BE2C (cell line): ENCODE data around the gene GTF2A1.
"Not testable (repeated sequence)": the region's sequence is repeated elsewhere in the genome, so short reads cannot be mapped to it uniquely, and the experiment has no call there.

Experiments used
- DNase-seq: peaks from one replicate; pipeline ENCODE4 v3.0.0-alpha.2; 2020
- H3K27me3 ChIP-seq: fragments of 250-450 bp; sonication (Bioruptor Pico); 2 replicates; pipeline ENCODE4 v1.5.1; 2020; ENCODE audit warnings: mild to moderate bottlenecking
- H3K36me3 ChIP-seq: fragments of 250-450 bp; sonication (Bioruptor Pico); 2 replicates; pipeline ENCODE4 v1.5.1; 2020; ENCODE audit warnings: mild to moderate bottlenecking
- H3K4me1 ChIP-seq: fragments of 250-450 bp; sonication (Bioruptor Pico); 2 replicates; pipeline ENCODE4 v1.5.1; 2020
- H3K4me3 ChIP-seq: 2 replicates; pipeline ENCODE4 v1.5.1; 2011; ENCODE audit warnings: low read depth, low read length
- H3K9me3 ChIP-seq: fragments of 250-450 bp; sonication (Bioruptor Pico); 2 replicates; pipeline ENCODE4 v1.5.1; 2020
- TF ChIP-seq, protein P1 (sequence below): IDR thresholded peaks from 2 replicates; pipeline ENCODE4 v1.5.1; 2012; ENCODE audit warnings: mild to moderate bottlenecking, low read depth, low read length

The GTF2A1 gene

GRCh38 chr14:81235096-81235495, 14.3 kb upstream of the GTF2A1 start:
- DNase-seq: no peak
- Histone ChIP-seq H3K9me3 (no peaks in the 10 kb centered on the region), H3K36me3 (no peaks in the 10 kb centered on the region), H3K4me1 (peaks cover 8% of the 10 kb centered on the region), H3K27me3 (0 out of 2 replicates have a peak, but pooled peaks cover 2% of the 10 kb centered on the region), H3K4me3 (no peak overlapping the region)
- TF ChIP-seq, protein P1, sequence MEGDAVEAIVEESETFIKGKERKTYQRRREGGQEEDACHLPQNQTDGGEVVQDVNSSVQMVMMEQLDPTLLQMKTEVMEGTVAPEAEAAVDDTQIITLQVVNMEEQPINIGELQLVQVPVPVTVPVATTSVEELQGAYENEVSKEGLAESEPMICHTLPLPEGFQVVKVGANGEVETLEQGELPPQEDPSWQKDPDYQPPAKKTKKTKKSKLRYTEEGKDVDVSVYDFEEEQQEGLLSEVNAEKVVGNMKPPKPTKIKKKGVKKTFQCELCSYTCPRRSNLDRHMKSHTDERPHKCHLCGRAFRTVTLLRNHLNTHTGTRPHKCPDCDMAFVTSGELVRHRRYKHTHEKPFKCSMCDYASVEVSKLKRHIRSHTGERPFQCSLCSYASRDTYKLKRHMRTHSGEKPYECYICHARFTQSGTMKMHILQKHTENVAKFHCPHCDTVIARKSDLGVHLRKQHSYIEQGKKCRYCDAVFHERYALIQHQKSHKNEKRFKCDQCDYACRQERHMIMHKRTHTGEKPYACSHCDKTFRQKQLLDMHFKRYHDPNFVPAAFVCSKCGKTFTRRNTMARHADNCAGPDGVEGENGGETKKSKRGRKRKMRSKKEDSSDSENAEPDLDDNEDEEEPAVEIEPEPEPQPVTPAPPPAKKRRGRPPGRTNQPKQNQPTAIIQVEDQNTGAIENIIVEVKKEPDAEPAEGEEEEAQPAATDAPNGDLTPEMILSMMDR: no peak

DNA sequence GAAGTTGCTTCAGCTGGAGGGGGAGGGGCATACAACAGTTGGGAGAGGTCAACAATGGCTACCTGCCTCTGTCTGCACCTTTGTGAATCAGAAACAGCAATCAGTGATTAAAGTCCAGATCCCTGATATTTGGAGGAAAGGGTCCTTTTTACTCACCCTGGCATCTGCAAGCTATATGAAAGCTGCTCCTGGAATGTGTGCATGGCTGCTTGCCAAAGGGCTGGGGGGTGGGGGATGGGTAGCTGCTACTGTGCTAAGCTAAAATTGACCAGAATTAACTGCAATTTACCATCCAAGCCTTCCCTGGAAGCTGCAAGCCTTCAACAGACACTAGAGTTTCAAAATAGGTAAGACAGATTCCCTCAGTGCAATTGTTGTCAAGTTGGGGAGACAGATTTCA, 13.5 kb upstream of the GTF2A1 start:
- Histone ChIP-seq H3K4me3 (no peak overlapping the region), H3K9me3 (no peaks in the 10 kb centered on the region), H3K27me3 (0 out of 2 replicates have a peak, but pooled peaks cover 1% of the 10 kb centered on the region), H3K4me1 (peaks cover 8% of the 10 kb centered on the region), H3K36me3 (no peaks in the 10 kb centered on the region)
- TF ChIP-seq, protein P1: no peak
- DNase-seq: no peak

DNA sequence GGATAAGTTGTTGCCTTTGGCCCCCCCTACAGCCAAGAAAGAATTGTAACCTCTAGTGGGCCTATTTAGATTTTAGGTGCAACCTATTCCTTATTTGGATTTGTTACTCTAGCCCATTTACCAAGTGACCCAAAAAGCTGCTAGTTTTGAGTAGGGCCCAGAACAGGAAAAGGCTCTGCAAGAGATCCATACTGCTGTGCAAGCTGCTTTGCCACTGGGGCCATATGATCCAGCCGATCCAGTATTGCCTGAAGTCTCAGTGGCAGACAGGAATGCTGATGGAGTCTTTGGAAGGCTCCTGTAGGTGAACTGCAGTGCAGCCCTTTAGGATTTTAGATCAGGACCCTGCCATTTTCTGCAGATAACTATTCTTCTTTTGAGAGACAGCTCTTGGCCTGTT, 12.9 kb upstream of the GTF2A1 start:
- H3K4me3 ChIP-seq: no peak overlapping the region
- no peak for DNase-seq
- TF ChIP-seq, protein P1: no peak
- no peaks in the 10 kb centered on the region for H3K9me3 ChIP-seq
- H3K4me1 ChIP-seq: peaks cover 8% of the 10 kb centered on the region
- H3K27me3 ChIP-seq: no peaks in the 10 kb centered on the region
- no peaks in the 10 kb centered on the region for H3K36me3 ChIP-seq

- Histone ChIP-seq H3K27me3 (no peaks in the 10 kb centered on the region), H3K36me3 (no peaks in the 10 kb centered on the region), H3K4me3 (no peak overlapping the region), H3K9me3 (no peaks in the 10 kb centered on the region), H3K4me1 (peaks cover 8% of the 10 kb centered on the region)
- TF ChIP-seq, protein P1: no peak
- no peak for DNase-seq
Observed at GRCh38 chr14:81231540-81231939, 10.8 kb upstream of the GTF2A1 start.

- TF ChIP-seq, protein P1: no peak
- Histone ChIP-seq H3K27me3 (no peaks in the 10 kb centered on the region), H3K4me1 (no peaks in the 10 kb centered on the region), H3K4me3 (no peak overlapping the region), H3K9me3 (no peaks in the 10 kb centered on the region), H3K36me3 (peaks cover 3% of the 10 kb centered on the region; the same call in 1 of the 2 replicates)
- no peak for DNase-seq
Observed at GRCh38 chr14:81224222-81224621, 3.5 kb upstream of the GTF2A1 start.

- not testable (repeated sequence) for H3K4me3 ChIP-seq, H3K4me1 ChIP-seq, DNase-seq, H3K36me3 ChIP-seq, H3K9me3 ChIP-seq, H3K27me3 ChIP-seq
Observed at GRCh38 chr14:81223788-81224187, 3.0 kb upstream of the GTF2A1 start.

- Histone ChIP-seq H3K27me3 (no peaks in the 10 kb centered on the region), H3K9me3 (no peaks in the 10 kb centered on the region), H3K4me1 (no peaks in the 10 kb centered on the region), H3K36me3 (peaks cover 3% of the 10 kb centered on the region; the same call in 1 of the 2 replicates), H3K4me3 (no peak overlapping the region)
- no peak for DNase-seq
- TF ChIP-seq, protein P1: no peak
Observed at GRCh38 chr14:81222691-81223090, 1.9 kb upstream of the GTF2A1 start.
